ENCODE results near the gene RAB5B.
"Not testable (repeated sequence)": the region's sequence is repeated elsewhere in the genome, so short reads cannot be mapped to it uniquely, and the experiment has no call there.

The RAB5B gene

DNA sequence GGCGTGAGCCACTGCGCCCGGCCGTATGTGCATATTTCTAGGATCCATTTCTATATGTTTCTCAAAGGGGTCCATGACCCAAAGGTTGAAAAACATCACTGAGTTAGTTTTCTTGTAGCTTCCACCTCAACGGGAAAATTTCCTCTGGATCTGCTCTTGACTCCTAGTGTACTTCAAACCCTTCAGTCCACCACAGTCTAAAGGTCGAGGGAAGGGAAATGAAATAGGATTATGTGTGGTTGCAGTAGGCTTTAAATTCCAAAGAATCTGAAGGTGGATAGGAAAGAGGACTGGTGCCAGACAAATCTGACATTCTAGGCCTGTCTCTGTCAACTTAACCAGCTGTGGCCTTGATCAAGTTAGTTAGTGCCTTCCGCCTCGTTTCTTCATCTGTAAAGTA lies 21.5 kb downstream of the RAB5B start:
- no peak for DNase-seq (ENCODE audit: low read depth)
- no peak overlapping the region for H3K4me3 ChIP-seq (replicated peaks; ENCODE audit: low read depth, low read length)
- TF ChIP-seq, protein P1, sequence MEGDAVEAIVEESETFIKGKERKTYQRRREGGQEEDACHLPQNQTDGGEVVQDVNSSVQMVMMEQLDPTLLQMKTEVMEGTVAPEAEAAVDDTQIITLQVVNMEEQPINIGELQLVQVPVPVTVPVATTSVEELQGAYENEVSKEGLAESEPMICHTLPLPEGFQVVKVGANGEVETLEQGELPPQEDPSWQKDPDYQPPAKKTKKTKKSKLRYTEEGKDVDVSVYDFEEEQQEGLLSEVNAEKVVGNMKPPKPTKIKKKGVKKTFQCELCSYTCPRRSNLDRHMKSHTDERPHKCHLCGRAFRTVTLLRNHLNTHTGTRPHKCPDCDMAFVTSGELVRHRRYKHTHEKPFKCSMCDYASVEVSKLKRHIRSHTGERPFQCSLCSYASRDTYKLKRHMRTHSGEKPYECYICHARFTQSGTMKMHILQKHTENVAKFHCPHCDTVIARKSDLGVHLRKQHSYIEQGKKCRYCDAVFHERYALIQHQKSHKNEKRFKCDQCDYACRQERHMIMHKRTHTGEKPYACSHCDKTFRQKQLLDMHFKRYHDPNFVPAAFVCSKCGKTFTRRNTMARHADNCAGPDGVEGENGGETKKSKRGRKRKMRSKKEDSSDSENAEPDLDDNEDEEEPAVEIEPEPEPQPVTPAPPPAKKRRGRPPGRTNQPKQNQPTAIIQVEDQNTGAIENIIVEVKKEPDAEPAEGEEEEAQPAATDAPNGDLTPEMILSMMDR (IDR thresholded peaks at IDR 0.05; ENCODE audit: low read length, missing control alignments) = no peak

DNA sequence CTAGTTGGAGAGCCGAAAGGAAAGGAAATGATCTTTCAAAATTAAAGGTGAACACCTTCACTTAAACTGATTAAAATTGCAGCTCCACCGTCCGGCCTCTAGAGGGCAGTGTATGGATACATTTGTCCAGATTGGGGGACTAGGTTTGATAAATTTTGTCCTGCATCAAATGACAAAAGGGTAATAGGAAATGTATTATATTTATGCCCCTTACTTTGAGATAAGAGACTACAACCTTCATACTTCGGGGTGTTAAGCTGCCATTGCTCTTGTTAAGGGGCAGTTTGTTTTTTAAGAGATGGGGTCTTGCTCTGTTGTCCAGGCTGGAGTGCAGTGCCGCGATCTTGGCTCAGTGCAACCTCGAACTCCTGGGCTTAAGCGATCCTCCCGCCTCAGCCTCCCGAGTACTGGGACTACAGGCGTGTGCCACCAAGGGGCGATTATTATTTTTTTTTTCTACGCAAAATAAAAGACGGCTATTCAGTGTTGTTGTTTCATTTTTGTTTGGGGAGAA lies 22.4 kb downstream of the RAB5B start:
- DNase-seq (ENCODE audit: low read depth) = peak; percentile 79
- H3K4me3 ChIP-seq (replicated peaks; ENCODE audit: low read depth, low read length) = peak overlapping the region; percentile 90
- TF ChIP-seq, protein P1 (IDR thresholded peaks at IDR 0.05; ENCODE audit: low read length, missing control alignments) = peak; percentile 80

DNA sequence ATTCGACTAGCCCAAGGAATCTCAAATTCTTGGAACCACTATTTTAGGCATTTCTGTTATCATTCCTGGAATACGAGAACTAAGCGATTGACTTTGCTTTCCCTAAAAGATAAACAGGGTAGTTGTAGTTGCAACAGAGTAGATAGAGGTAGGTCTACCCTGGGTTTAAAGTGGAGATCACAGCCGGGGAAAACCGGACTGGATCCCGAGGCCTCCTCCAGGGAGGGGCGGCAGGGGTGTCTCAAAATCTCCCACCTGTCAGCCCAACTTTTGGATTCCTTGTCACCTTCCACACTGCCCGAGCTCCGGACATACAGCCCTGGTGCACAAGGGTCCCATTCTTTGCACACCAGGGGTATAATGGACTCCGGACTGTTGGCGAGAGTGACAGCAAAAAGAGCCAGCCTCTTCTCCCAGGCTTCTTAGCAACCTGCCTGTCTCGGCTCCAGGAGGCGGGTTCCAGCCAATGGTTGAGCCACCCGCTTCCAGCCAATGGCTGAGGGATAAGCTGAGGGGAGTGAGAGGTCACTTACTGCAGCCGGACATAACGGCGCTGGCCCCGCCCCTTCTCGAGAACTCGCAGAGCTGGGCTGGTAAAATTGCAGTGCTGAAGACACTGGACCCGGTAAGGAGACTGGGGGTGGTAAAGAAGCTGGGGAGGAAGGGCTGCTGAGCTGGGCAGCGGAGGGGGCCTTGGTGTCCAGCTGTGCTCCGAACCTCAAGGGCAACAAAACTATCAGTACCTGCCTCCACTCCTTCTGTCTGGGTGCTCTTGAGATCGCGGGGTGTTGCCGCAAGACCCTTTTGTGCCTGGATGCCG lies 23.0 kb downstream of the RAB5B start, which contains the start of gene SUOX:
Gene SUOX, plus strand, starts transcription at position 562 of the 820 bp plus-strand sequence. CDS start 4,946 bp downstream, outside the sequence.
- peak within 1 kb of the TSS; percentile 90 for H3K4me3 ChIP-seq (replicated peaks; ENCODE audit: low read depth, low read length)
- DNase-seq (ENCODE audit: low read depth) = peak; percentile 98
- TF ChIP-seq, protein P1 (IDR thresholded peaks at IDR 0.05; ENCODE audit: low read length, missing control alignments) = no peak

DNA sequence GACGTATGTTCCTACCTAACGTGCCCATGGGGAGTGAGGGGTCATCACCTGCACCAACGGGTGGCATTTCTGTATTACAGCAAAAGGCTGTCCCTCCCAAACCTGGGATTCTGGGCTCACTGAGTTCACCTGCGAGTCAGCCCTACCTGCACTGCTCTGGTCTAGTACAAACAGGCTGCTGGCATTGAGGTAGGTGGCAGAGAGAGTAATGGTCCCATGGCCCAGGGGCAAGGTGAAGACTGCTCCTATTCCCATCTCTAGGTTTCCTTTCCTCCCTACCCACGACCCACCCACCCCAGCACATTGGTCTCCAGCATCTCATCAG lies 23.6 kb downstream of the RAB5B start:
- DNase-seq (ENCODE audit: low read depth) = no peak
- peak overlapping the region; percentile 90 for H3K4me3 ChIP-seq (replicated peaks; ENCODE audit: low read depth, low read length)
- TF ChIP-seq, protein P1 (IDR thresholded peaks at IDR 0.05; ENCODE audit: low read length, missing control alignments) = no peak

DNA sequence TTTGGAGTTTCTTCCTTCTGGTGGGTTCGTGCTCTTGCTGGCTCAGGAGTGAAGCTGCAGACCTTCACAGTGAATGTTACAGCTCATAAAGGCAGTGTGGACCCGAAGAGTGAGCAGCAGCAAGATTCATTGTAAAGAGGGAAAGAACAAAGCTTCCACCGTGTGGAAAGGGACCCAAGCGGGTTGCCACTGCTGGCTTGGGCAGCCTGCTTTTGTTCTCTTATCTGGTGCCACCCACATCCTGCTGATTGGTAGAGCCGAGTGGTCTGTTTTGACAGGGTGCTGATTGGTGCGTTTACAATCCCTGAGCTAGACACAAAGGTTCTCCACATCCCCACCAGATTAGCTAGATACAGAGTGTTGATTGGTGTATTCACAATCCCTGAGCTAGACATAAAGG lies 25.6 kb downstream of the RAB5B start:
- not testable (repeated sequence) for DNase-seq (ENCODE audit: low read depth); H3K4me3 ChIP-seq (replicated peaks; ENCODE audit: low read depth, low read length)

DNA sequence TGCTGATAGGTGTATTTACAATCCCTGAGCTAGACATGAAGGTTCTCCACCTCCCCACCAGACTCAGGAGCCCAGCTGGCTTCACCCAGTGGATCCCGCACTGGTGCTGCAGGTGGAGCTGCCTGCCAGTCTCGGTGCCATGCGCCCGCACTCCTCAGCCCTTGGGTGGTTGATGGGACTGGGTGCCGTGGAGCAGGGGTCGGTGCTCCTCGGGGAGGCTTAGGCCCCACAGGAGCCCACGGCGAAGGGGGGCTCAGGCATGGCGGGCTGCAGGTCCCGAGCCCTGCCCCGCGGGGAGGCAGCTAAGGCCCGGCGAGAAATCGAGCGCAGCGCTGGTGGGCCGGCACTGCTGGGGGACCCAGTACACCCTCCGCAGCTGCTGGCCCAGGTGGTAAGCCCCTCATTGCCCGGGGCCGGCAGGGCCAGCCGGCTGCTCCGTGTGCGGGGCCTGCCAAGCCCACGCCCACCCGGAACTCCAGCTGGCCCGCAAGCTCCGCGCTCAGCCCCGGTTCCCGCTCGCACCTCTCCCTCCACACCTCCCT lies 26.2 kb downstream of the RAB5B start:
- not testable (repeated sequence) for DNase-seq (ENCODE audit: low read depth); H3K4me3 ChIP-seq (replicated peaks; ENCODE audit: low read depth, low read length)

DNA sequence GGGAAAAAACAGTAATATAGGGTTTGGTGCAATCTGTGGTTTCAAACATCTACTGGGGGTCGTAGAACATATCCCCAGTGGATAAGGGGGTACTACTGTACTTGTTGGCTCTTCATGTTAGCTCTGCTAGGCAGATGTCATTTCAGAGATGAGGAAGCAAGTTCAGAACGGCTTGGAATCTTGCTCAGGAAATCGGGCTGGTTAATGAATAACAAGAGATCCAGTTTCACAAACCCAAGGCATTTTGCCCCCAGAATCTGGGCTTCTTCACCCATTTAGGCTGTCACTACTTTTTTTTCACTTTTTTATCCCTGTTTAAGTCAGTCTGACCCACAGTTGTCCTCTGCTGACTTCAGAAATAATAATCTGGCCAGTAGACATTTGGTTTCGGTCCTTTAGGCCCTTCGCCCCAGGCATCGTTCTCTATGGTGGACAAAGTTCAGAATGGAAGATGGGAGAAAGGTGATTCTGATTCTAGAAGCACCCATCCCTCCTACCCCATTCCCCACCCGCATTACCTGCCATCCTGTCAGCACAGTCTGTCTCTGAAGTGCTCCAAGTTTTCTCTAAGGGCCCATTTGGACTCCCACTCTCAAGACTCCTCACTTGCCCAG lies 27.7 kb downstream of the RAB5B start:
- TF ChIP-seq, protein P1 (IDR thresholded peaks at IDR 0.05; ENCODE audit: low read length, missing control alignments) = no peak
- H3K4me3 ChIP-seq (replicated peaks; ENCODE audit: low read depth, low read length) = no peak overlapping the region
- DNase-seq (ENCODE audit: low read depth) = no peak

DNA sequence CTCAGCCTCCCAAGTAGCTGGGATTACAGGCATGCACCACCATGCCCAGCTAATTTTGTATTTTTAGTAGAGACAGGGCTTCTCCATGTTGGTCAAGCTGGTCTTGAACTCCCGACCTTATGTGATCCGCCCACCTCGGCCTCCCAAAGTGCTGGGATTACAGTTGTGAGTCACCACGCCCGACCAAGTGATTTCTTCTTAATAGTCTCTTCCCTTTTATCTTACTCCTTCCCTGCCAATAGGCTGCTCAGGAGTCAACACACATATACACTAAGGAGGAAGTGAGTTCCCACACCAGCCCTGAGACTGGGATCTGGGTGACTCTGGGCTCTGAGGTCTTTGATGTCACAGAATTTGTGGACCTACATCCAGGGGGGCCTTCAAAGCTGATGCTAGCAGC lies 29.5 kb downstream of the RAB5B start:
- not testable (repeated sequence) for H3K4me3 ChIP-seq (replicated peaks; ENCODE audit: low read depth, low read length); DNase-seq (ENCODE audit: low read depth)
